Transverse colon (tissue), 4 donors: ENCODE measurements around the gene MED17. TPM values are rescaled to one million over a fixed set of nuclear protein-coding genes. Genes with fewer than 3 reads are reported as not detected.
A peak's percentile ranks its signal among the peaks of the same experiment; 100 is the strongest.

ENCODE experiments used
- DNase-seq: peaks from one replicate; pipeline ENCODE4 v3.0.0-alpha.2; 2019
- H3K27ac ChIP-seq, 4 donors: fragments of 200-600 bp; sonication (generic); 2 replicates each; pipeline ENCODE4 v1.5.1; 2016 to 2018; ENCODE audit warnings: inconsistent platforms in 4 of 4
- H3K27me3 ChIP-seq: fragments of 200-600 bp; sonication (generic); 2 replicates; pipeline ENCODE4 v1.5.1; 2017; ENCODE audit warnings: inconsistent platforms
- H3K36me3 ChIP-seq, 4 donors: fragments of 200-600 bp; sonication (generic); 2 replicates each; pipeline ENCODE4 v1.5.1; 2017 to 2019; ENCODE audit warnings: inconsistent platforms in 4 of 4
- H3K4me1 ChIP-seq, 4 donors: fragments of 200-600 bp; sonication (generic); 2 replicates each; pipeline ENCODE4 v1.5.1; 2017 to 2020; ENCODE audit warnings: inconsistent platforms in 4 of 4
- H3K4me3 ChIP-seq, 4 donors: fragments of 200-600 bp; sonication (generic); 1 replicate in 1 of 4; 2 replicates in 3 of 4; pipeline versions ENCODE4 v1.5.1 to v1.6.1; 2017 to 2019; ENCODE audit warnings: inconsistent platforms in 4 of 4
- H3K9me3 ChIP-seq, 2 donors: fragments of 200-600 bp; sonication (generic); 2 replicates each; pipeline ENCODE4 v1.5.1; 2017 to 2019; ENCODE audit warnings: inconsistent platforms in 2 of 2
- EP300 ChIP-seq: sonication (generic); formaldehyde crosslinking; IDR thresholded peaks from one replicate; pipeline ENCODE4 v1.6.1; 2017; ENCODE audit warnings: antibody characterized with exemption, low read depth
- POLR2A ChIP-seq: fragments of 450-650 bp; IDR thresholded peaks from one replicate; pipeline ENCODE4 v1.6.1; 2016; ENCODE audit warnings: antibody characterized with exemption, mild to moderate bottlenecking, moderate library complexity
- POLR2AphosphoS5 ChIP-seq, 3 donors: sonication (generic); formaldehyde crosslinking; IDR thresholded peaks; one replicate each; pipeline ENCODE4 v1.6.1; 2016; ENCODE audit warnings: antibody characterized with exemption in 3 of 3
- WGBS, 2 donors: methylation state at CpG; one replicate each; pipeline ENCODE4 v1.1.5; 2018; ENCODE audit warnings: low coverage in 1 of 2; 5-methylcytosine and 5-hydroxymethylcytosine counted together
- in situ Hi-C, 4 donors: fragments of 200-750 bp; cut with MboI; loops; one replicate each; pipeline versions ENCODE4 v1.15.0 to v1.15.1; 2017; ENCODE audit warnings: low sequenced_read_pairs in 3 of 4, low pct_ligation_motif_present in 1 of 4, low pct_unique_long_range_greater_than_20kb in 1 of 4
- intact Hi-C: fragments of 100-400 bp; cut with DNase I; formaldehyde crosslinking; loops from one replicate; pipeline ENCODE4 v1.15.1; 2023; ENCODE audit warnings: low total_unique reads
- total RNA-seq, 4 donors: library from RNA; depleted of rRNA; stranded (reverse); fragments of >200 nt; gene quantifications; one replicate each; pipeline ENCODE4 v1.1.0, GENCODE V29; 2016
- TF ChIP-seq, protein P1 (sequence below), 5 experiments: fragments of 200-600 bp in 3 of 5; fragments of 450-650 bp in 2 of 5; sonication (generic) in 3 of 5; IDR thresholded peaks; 1 replicate in 2 of 5; 2 replicates in 3 of 5; pipeline ENCODE4 v1.5.1; 2016 to 2017; ENCODE audit warnings: antibody characterized with exemption in 5 of 5, inconsistent platforms in 3 of 5, mild to moderate bottlenecking in 2 of 5, moderate library complexity in 1 of 5

Gene MED17
- total RNA-seq, 4 donors from 2014 or later: 17.1 to 29.1 (median 25.1) TPM

- H3K4me3 ChIP-seq: no peak overlapping the region
- no peaks in the 10 kb centered on the region for H3K27me3 ChIP-seq
- DNase-seq: no peak
- WGBS, 2 donors: 83 to 86% methylated on average over 3 to 5 of the region's 5 CpGs
- no peaks in the 10 kb centered on the region for H3K4me1 ChIP-seq
- no peak overlapping the region for H3K27ac ChIP-seq
- no peaks in the 10 kb centered on the region for H3K36me3 ChIP-seq
- intact Hi-C loops: no loop called here
- no peaks in the 10 kb centered on the region for H3K9me3 ChIP-seq
- TF ChIP-seq EP300 (no peak), POLR2A (no peak)
- in situ Hi-C loops: no loop called here
Observed at GRCh38 chr11:93822359-93822758, 38.3 kb downstream of the MED17 start.

GRCh38 chr11:93823210-93823609, 39.1 kb downstream of the MED17 start:
- H3K36me3 ChIP-seq: no peaks in the 10 kb centered on the region
- 91 to 94% methylated on average over 4 of the region's 4 CpGs for WGBS, 2 donors
- DNase-seq: no peak
- TF ChIP-seq POLR2AphosphoS5 (IDR thresholded peaks at IDR 0.05): no peak
- no peak for TF ChIP-seq POLR2A
- TF ChIP-seq, protein P1, sequence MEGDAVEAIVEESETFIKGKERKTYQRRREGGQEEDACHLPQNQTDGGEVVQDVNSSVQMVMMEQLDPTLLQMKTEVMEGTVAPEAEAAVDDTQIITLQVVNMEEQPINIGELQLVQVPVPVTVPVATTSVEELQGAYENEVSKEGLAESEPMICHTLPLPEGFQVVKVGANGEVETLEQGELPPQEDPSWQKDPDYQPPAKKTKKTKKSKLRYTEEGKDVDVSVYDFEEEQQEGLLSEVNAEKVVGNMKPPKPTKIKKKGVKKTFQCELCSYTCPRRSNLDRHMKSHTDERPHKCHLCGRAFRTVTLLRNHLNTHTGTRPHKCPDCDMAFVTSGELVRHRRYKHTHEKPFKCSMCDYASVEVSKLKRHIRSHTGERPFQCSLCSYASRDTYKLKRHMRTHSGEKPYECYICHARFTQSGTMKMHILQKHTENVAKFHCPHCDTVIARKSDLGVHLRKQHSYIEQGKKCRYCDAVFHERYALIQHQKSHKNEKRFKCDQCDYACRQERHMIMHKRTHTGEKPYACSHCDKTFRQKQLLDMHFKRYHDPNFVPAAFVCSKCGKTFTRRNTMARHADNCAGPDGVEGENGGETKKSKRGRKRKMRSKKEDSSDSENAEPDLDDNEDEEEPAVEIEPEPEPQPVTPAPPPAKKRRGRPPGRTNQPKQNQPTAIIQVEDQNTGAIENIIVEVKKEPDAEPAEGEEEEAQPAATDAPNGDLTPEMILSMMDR (IDR thresholded peaks at IDR 0.05): no peak
- TF ChIP-seq EP300: no peak
- no peaks in the 10 kb centered on the region for H3K9me3 ChIP-seq
- no peaks in the 10 kb centered on the region for H3K27me3 ChIP-seq
- no peak overlapping the region for H3K27ac ChIP-seq
- no peaks in the 10 kb centered on the region for H3K4me1 ChIP-seq
- in situ Hi-C loops: no loop called here
- no peak overlapping the region for H3K4me3 ChIP-seq
- intact Hi-C loops: no loop called here

GRCh38 chr11:93827363-93827762, 43.3 kb downstream of the MED17 start:
- Histone ChIP-seq H3K36me3 (no peaks in the 10 kb centered on the region), H3K4me3 (no peak overlapping the region), H3K27ac (no peak overlapping the region), H3K9me3 (no peaks in the 10 kb centered on the region), H3K27me3 (no peaks in the 10 kb centered on the region), H3K4me1 (peaks cover 0 to 9% (median 2%) of the 10 kb centered on the region in 4 donors)
- intact Hi-C loops (no loop called here), in situ Hi-C loops (no loop called here)
- WGBS, 2 donors: 74 to 78% methylated on average over 1 of the region's 1 CpG
- no peak for DNase-seq
- TF ChIP-seq POLR2AphosphoS5 (IDR thresholded peaks at IDR 0.05) (no peak), EP300 (no peak)

GRCh38 chr11:93829598-93829997, 45.5 kb downstream of the MED17 start:
- 48 to 75% methylated on average over 3 of the region's 3 CpGs for WGBS, 2 donors
- H3K36me3 ChIP-seq: no peaks in the 10 kb centered on the region
- TF ChIP-seq POLR2A: no peak
- TF ChIP-seq POLR2AphosphoS5 (IDR thresholded peaks at IDR 0.05): no peak
- TF ChIP-seq, protein P1 (IDR thresholded peaks at IDR 0.05): no peak
- no peak for TF ChIP-seq EP300
- H3K9me3 ChIP-seq: no peaks in the 10 kb centered on the region
- intact Hi-C loops: no loop called here
- H3K4me3 ChIP-seq: no peak overlapping the region
- H3K27me3 ChIP-seq: no peaks in the 10 kb centered on the region
- no peak overlapping the region for H3K27ac ChIP-seq
- in situ Hi-C loops: no loop called here
- no peak for DNase-seq
- peaks cover 0 to 9% (median 2%) of the 10 kb centered on the region in 4 donors for H3K4me1 ChIP-seq

DNA sequence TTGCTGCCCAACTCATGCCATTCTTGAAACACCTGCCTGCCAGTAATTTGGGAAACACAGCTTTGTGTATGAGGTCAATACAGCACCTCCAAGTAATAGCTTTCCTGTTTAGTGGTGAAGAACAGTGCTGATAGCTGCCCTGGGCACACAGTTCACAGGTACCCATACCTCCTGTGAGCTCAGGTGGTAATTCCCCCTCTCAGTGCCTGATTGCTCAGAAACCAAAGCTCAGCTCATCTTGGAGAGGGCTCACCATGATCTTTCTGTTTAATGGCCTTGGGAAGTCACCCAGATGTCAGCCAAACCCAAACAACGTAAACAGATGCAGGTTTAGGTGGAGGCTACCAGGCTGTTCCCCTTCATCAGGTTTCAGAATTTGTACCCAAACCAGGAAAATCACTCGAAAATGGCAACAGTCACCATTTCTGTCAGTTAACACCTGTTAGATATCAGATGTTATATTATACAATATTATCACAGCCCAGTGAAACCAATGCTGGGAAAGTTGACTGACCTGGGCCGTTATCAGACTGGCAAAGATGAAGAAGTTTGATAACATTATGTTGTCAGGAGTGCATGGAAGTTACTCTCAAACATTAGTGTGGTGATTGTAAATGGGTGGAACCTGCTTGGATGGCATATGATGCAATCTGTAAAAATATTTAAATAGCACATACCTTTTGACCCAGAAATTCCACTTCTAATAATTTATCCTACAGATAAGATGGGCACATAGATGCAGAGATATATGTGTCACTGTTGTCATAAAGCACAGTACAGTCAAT, 47.5 kb downstream of the MED17 start:
- no peaks in the 10 kb centered on the region for H3K9me3 ChIP-seq
- H3K4me1 ChIP-seq: peaks cover 0 to 9% (median 2%) of the 10 kb centered on the region in 4 donors
- intact Hi-C loops (no loop called here), in situ Hi-C loops (no loop called here)
- 21 to 38% methylated on average over 3 of the region's 3 CpGs for WGBS, 2 donors
- no peaks in the 10 kb centered on the region for H3K36me3 ChIP-seq
- no peak for DNase-seq
- H3K4me3 ChIP-seq: no peak overlapping the region
- H3K27me3 ChIP-seq: no peaks in the 10 kb centered on the region
- TF ChIP-seq EP300 (no peak), POLR2AphosphoS5 (IDR thresholded peaks at IDR 0.05) (no peak), POLR2A (no peak)
- TF ChIP-seq, protein P1 (IDR thresholded peaks at IDR 0.05): no peak
- peak overlapping the region in 1 of 4 donors; percentile 44 for H3K27ac ChIP-seq
